H1 (cell line): ENCODE results near the gene SCAMP3. TPM values are rescaled to one million over a fixed set of nuclear protein-coding genes. Genes with fewer than 3 reads are reported as not detected.
A peak's percentile ranks its signal among the peaks of the same experiment; 100 is the strongest.

Experiments
- CTCF ChIA-PET: fragments of 300-600 bp; sonication (Branson Sonifier 250); formaldehyde crosslinking; loops from one replicate; lab custom pipeline; 2021; ENCODE audit not compliant: partially characterized antibody; lab: Charles Lee
- POLR2A ChIA-PET: fragments of 300-600 bp; sonication (Branson Sonifier 250); formaldehyde crosslinking; loops from one replicate; lab custom pipeline; 2021; ENCODE audit warnings: inconsistent platforms; ENCODE audit not compliant: partially characterized antibody; lab: Charles Lee
- DNase-seq, 2 experiments: peaks; one replicate each; pipeline versions ENCODE4 v3.0.0 to v3.0.0-alpha.2; 2010 to 2022; ENCODE audit warnings: low spot score in 2 of 2, low read depth in 1 of 2, mixed read lengths in 1 of 2
- FAIRE-seq: peaks from 2 replicates; lab custom pipeline; 2011; peaks lifted over from hg19 to GRCh38; lab: Jason Lieb, UNC
- H2AFZ ChIP-seq: 2 replicates; pipeline ENCODE4 v1.8.1; 2012; ENCODE audit warnings: low read length, inconsistent platforms
- H2AK5ac ChIP-seq: 2 replicates; pipeline ENCODE4 v1.6.1; 2013; ENCODE audit warnings: low read depth, low read length
- H2BK120ac ChIP-seq: replicated peaks from 2 replicates; pipeline ENCODE3; 2013; ENCODE audit warnings: low read depth, low read length, inconsistent platforms
- H2BK12ac ChIP-seq: 2 replicates; pipeline ENCODE4 v1.6.1; 2013; ENCODE audit warnings: low read depth, low read length
- H2BK15ac ChIP-seq: 2 replicates; pipeline ENCODE4 v1.6.1; 2013; ENCODE audit warnings: low read length
- H2BK20ac ChIP-seq: 2 replicates; pipeline ENCODE4 v1.6.1; 2013; ENCODE audit warnings: low read length
- H2BK5ac ChIP-seq: 2 replicates; pipeline ENCODE4 v1.6.1; 2013; ENCODE audit warnings: low read depth, low read length
- H3K14ac ChIP-seq: 2 replicates; pipeline ENCODE4 v1.6.1; 2013; ENCODE audit warnings: inconsistent platforms; ENCODE audit not compliant: insufficient read length
- H3K18ac ChIP-seq: 2 replicates; pipeline ENCODE4 v1.6.1; 2013; ENCODE audit warnings: low read length; ENCODE audit errors: extremely low read depth
- H3K23ac ChIP-seq: 2 replicates; pipeline ENCODE4 v1.6.1; 2013; ENCODE audit warnings: inconsistent platforms; ENCODE audit not compliant: insufficient read length
- H3K23me2 ChIP-seq: 2 replicates; pipeline ENCODE4 v1.6.1; 2013; ENCODE audit warnings: low read depth, low read length
- H3K27ac ChIP-seq: 2 replicates; pipeline ENCODE4 v1.6.1; 2011; ENCODE audit warnings: low read depth, low read length, inconsistent platforms
- H3K27me3 ChIP-seq, 4 experiments: replicated peaks in 1 of 4; 1 replicate in 1 of 4; 2 replicates in 3 of 4; pipeline versions ENCODE4 v1.6.1 to v1.8.1; 2011 to 2013; ENCODE audit warnings: low read length in 3 of 4, mild to moderate bottlenecking in 3 of 4, inconsistent platforms in 2 of 4, mixed read lengths in 2 of 4, moderate library complexity in 1 of 4; ENCODE audit not compliant: control insufficient read depth in 3 of 4, insufficient read depth in 3 of 4; ENCODE audit errors: extremely low read depth in 1 of 4
- H3K36me3 ChIP-seq, 4 experiments: 2 replicates each; pipeline versions ENCODE4 v1.6.1 to v1.8.1; 2011 to 2013; ENCODE audit warnings: mild to moderate bottlenecking in 4 of 4, low read length in 3 of 4, moderate library complexity in 2 of 4, control low read depth in 1 of 4, inconsistent platforms in 1 of 4; ENCODE audit not compliant: insufficient read depth in 4 of 4, control insufficient read depth in 2 of 4
- H3K4ac ChIP-seq: replicated peaks from 2 replicates; pipeline ENCODE3; 2013; ENCODE audit warnings: low read length, low read depth, mixed read lengths, inconsistent platforms; ENCODE audit not compliant: insufficient read length
- H3K4me1 ChIP-seq, 4 experiments: replicated peaks in 1 of 4; 1 replicate in 1 of 4; 2 replicates in 3 of 4; pipeline versions ENCODE4 v1.6.1 to v1.8.1; 2011 to 2013; ENCODE audit warnings: low read length in 3 of 4, inconsistent platforms in 2 of 4, mixed read lengths in 1 of 4; ENCODE audit not compliant: insufficient read depth in 4 of 4, control insufficient read depth in 3 of 4
- H3K4me2 ChIP-seq, 2 experiments: 2 replicates each; pipeline versions ENCODE4 v1.6.1 to v1.8.1; 2011 to 2013; ENCODE audit warnings: low read depth in 2 of 2, low read length in 2 of 2, control low read depth in 1 of 2, inconsistent platforms in 1 of 2, mild to moderate bottlenecking in 1 of 2; ENCODE audit not compliant: insufficient read depth in 1 of 2
- H3K4me3 ChIP-seq, 4 experiments: fragments of 200-600, 300-600 bp in 1 of 4; sonication (generic), shearing (Covaris generic), sonication (Bioruptor Twin) in 1 of 4; 2 replicates each; pipeline versions ENCODE4 v1.5.1 to v1.8.1; 2011 to 2016; ENCODE audit warnings: low read length in 4 of 4, low read depth in 3 of 4, control low read depth in 2 of 4, inconsistent platforms in 2 of 4, mild to moderate bottlenecking in 2 of 4, mixed read lengths in 1 of 4, moderate library complexity in 1 of 4; ENCODE audit not compliant: insufficient read depth in 2 of 4; ENCODE audit errors: extremely low read depth in 1 of 4
- H3K56ac ChIP-seq: replicated peaks from 2 replicates; pipeline ENCODE3; 2013; ENCODE audit warnings: low read depth, mild to moderate bottlenecking, mixed read lengths, low read length, inconsistent platforms; ENCODE audit not compliant: insufficient read length
- H3K79me1 ChIP-seq: 2 replicates; pipeline ENCODE4 v1.6.1; 2013; ENCODE audit warnings: low read depth, low read length, control low read depth
- H3K79me2 ChIP-seq, 2 experiments: 2 replicates each; pipeline versions ENCODE4 v1.6.1 to v1.8.1; 2012 to 2013; ENCODE audit warnings: low read length in 2 of 2, mild to moderate bottlenecking in 2 of 2, inconsistent platforms in 1 of 2; ENCODE audit not compliant: insufficient read depth in 2 of 2, control insufficient read depth in 1 of 2
- H3K9ac ChIP-seq, 4 experiments: replicated peaks in 1 of 4; 1 replicate in 1 of 4; 2 replicates in 3 of 4; pipeline versions ENCODE4 v1.6.1 to v1.8.1; 2011 to 2013; ENCODE audit warnings: low read depth in 3 of 4, low read length in 3 of 4, control low read depth in 2 of 4, mild to moderate bottlenecking in 2 of 4, moderate library complexity in 2 of 4, inconsistent platforms in 1 of 4; ENCODE audit errors: extremely low read depth in 1 of 4
- H3K9me3 ChIP-seq, 2 experiments: 2 replicates each; pipeline versions ENCODE4 v1.6.1 to v1.8.1; 2012 to 2013; ENCODE audit warnings: mild to moderate bottlenecking in 2 of 2, moderate library complexity in 2 of 2, control low read depth in 1 of 2, inconsistent platforms in 1 of 2, low read depth in 1 of 2, low read length in 1 of 2, mixed read lengths in 1 of 2; ENCODE audit not compliant: insufficient read depth in 2 of 2
- H4K20me1 ChIP-seq, 2 experiments: replicated peaks in 1 of 2; 2 replicates each; pipeline versions ENCODE3 to v1.8.1; 2011 to 2013; ENCODE audit warnings: inconsistent platforms in 2 of 2, low read length in 2 of 2, mild to moderate bottlenecking in 1 of 2; ENCODE audit not compliant: insufficient read depth in 2 of 2, control insufficient read depth in 1 of 2
- H4K5ac ChIP-seq: 2 replicates; pipeline ENCODE4 v1.6.1; 2013; ENCODE audit warnings: low read length, low read depth, mixed read lengths, inconsistent platforms; ENCODE audit not compliant: insufficient read length
- H4K8ac ChIP-seq: 2 replicates; pipeline ENCODE4 v1.8.0; 2013; ENCODE audit warnings: mild to moderate bottlenecking, moderate library complexity, low read length, inconsistent platforms; ENCODE audit not compliant: insufficient read depth; ENCODE audit errors: extremely low read depth
- H4K91ac ChIP-seq: replicated peaks from 2 replicates; pipeline ENCODE3; 2013; ENCODE audit warnings: low read length, mixed read lengths, inconsistent platforms; ENCODE audit not compliant: insufficient read length
- BRCA1 ChIP-seq: IDR thresholded peaks from 2 replicates; pipeline ENCODE4 v1.6.1; 2012; ENCODE audit warnings: low read depth, low read length, improper control_type of control experiment
- PHF8 ChIP-seq: fragments of 200-600 bp; sonication (generic); conservative IDR thresholded peaks from 2 replicates; pipeline ENCODE4 v1.7.1; 2012; ENCODE audit warnings: low read depth, mild to moderate bottlenecking, inconsistent platforms, low read length, moderate library complexity
- POLR2A ChIP-seq, 2 experiments: IDR thresholded peaks; 1 replicate in 1 of 2; 2 replicates in 1 of 2; pipeline ENCODE4 v1.6.1; 2011; ENCODE audit warnings: low read depth in 2 of 2, low read length in 2 of 2, mild to moderate bottlenecking in 2 of 2; ENCODE audit errors: control extremely low read depth in 1 of 2
- POU5F1 ChIP-seq: IDR thresholded peaks from 2 replicates; pipeline ENCODE4 v1.6.1; 2011; ENCODE audit warnings: low read depth, mild to moderate bottlenecking, low read length, moderate library complexity
- RNF2 ChIP-seq: fragments of 200-900, 300-1000 bp; sonication (generic); IDR thresholded peaks from 2 replicates; pipeline ENCODE4 v1.7.1; 2016; ENCODE audit warnings: borderline replicate concordance, low read depth, mild to moderate bottlenecking, antibody characterized with exemption, low read length; ENCODE audit not compliant: poor library complexity, severe bottlenecking; ENCODE audit errors: missing control alignments
- SP2 ChIP-seq: IDR thresholded peaks from 2 replicates; pipeline ENCODE4 v1.6.1; 2012; ENCODE audit warnings: mild to moderate bottlenecking, low read length, inconsistent platforms
- SRF ChIP-seq: IDR thresholded peaks from 2 replicates; pipeline ENCODE4 v1.6.1; 2011; ENCODE audit warnings: mild to moderate bottlenecking, low read depth, low read length, moderate library complexity
- TAF1 ChIP-seq: IDR thresholded peaks from 2 replicates; pipeline ENCODE4 v1.6.1; 2011; ENCODE audit warnings: mild to moderate bottlenecking, low read depth, low read length
- WGBS, 2 experiments: shearing (Covaris generic) in 1 of 2; methylation state at CpG; one replicate each; pipeline versions ENCODE4 v1.1.6 to v1.1.7; 2013 to 2015; ENCODE audit warnings: low lambda C conversion rate in 2 of 2, mixed read lengths in 2 of 2, inconsistent platforms in 1 of 2, low coverage in 1 of 2, missing lambda C conversion rate in 1 of 2; ENCODE audit not compliant: insufficient replicate concordance in 2 of 2, insufficient coverage in 1 of 2, insufficient read length in 1 of 2; ENCODE audit errors: extremely low coverage in 1 of 2, missing lambda C conversion rate in 1 of 2; 5-methylcytosine and 5-hydroxymethylcytosine counted together
- polyA plus RNA-seq, 7 experiments: library from polyadenylated mRNA; depleted of rRNA in 3 of 7; stranded (reverse) in 5 of 7; unstranded in 2 of 7; fragments of >200 nt in 5 of 7; fragments of 200-250 nt in 2 of 7; gene quantifications; 1 replicate in 5 of 7; 2 replicates in 1 of 7; 4 replicates in 1 of 7; pipeline versions ENCODE4 v1.2.1 to v1.2.3, GENCODE V29; 2011 to 2013; ENCODE audit warnings: missing spikeins in 2 of 7, mixed read lengths in 2 of 7
- total RNA-seq: library from RNA; stranded (reverse); fragmentation: NEBNext Ultra II Directional; extraction: Animal tissue kit (Norgen Biotek cat#: 25700); gene quantifications from 2 replicates; pipeline ENCODE4 v1.2.1, GENCODE V29; 2021

The SCAMP3 gene
- total and polyA plus RNA-seq, 2 of the 8 experiments (the other 6 are each of a cell fraction or from before 2014, with no cell fraction given) = 48.9 to 143 TPM

GRCh38 chr1:155244368-155245162, 17.6 kb downstream of the SCAMP3 start:
- Histone ChIP-seq H4K20me1 (peaks cover 0 to 2% of the 10 kb centered on the region in 2 experiments), H2BK12ac (no peak overlapping the region; the same call in 1 of the 2 replicates), H3K14ac (no peak overlapping the region), H3K4me3 (peak overlapping the region; percentile 50 to 58 (median 56)), H2BK20ac (peak overlapping the region; percentile 61; the same call in 1 of the 2 replicates), H3K27ac (peak overlapping the region; percentile 79), H3K23ac (no peak overlapping the region), H2AK5ac (no peak overlapping the region), H3K56ac (no peak overlapping the region), H3K9me3 (no peaks in the 10 kb centered on the region), H3K4me2 (peak overlapping the region; percentile 59 to 73), H4K5ac (peak overlapping the region; percentile 38), H4K91ac (peak overlapping the region; percentile 88), H3K18ac (peak overlapping the region; percentile 100), H4K8ac (peak overlapping the region; percentile 79; the same call in 1 of the 2 replicates), H3K27me3 (peaks cover 0 to 14% (median 4%) of the 10 kb centered on the region in 4 experiments; a peak in 2 of 7 replicates), H3K4me1 (peaks cover 0 to 4% (median 1%) of the 10 kb centered on the region in 4 experiments; a peak in 2 of 7 replicates), H3K79me2 (no peaks in the 10 kb centered on the region), H3K79me1 (no peaks in the 10 kb centered on the region), H2BK5ac (peak overlapping the region; percentile 88), H3K9ac (peak overlapping the region; percentile 73 to 80 (median 76)), H2BK120ac (no peak overlapping the region), H3K4ac (no peak overlapping the region), H2AFZ (no peak overlapping the region), H2BK15ac (0 out of 2 replicates have a peak overlapping the region, but pooled peaks have one; percentile 9), H3K36me3 (peaks cover 0 to 9% (median 2%) of the 10 kb centered on the region in 4 experiments; a peak in 2 of 8 replicates), H3K23me2 (peaks cover 5% of the 10 kb centered on the region; the same call in 1 of the 2 replicates)
- peak; percentile 96 to 97 for DNase-seq
- POLR2A ChIA-PET = interaction anchor here (0.8 to 4.1 kb wide), 18 partner anchors 12 to 585 kb away, joined by 3 to 20 read pairs (median 4); partner anchors contain the start of genes CLK2, KRTCAP2, MTX1 and SCAMP3
- WGBS, 2 experiments = 1% methylated on average over 43 of the region's 53 CpGs; no CpG with 5 or more reads in 1 of the 2 experiments
- FAIRE-seq = no peak
- CTCF ChIA-PET = interaction anchor here (0.9 to 15.2 kb wide), 6 partner anchors 26 to 78 kb away, joined by 3 to 227 read pairs (median 4); partner anchors contain the start of genes MTX1, RUSC1 and THBS3
- TF ChIP-seq POLR2A (IDR thresholded peaks at IDR 0.05; ENCODE audit: control extremely low read depth in 1 of 2, low read depth in 2 of 2, low read length in 2 of 2) (peak; percentile 79 to 96), TAF1 (peak; percentile 80), POU5F1 (0 out of 2 replicates have a peak, but pooled peaks have one; percentile 54), PHF8 (peak; percentile 60), BRCA1 (peak; percentile 48; the same call in 1 of the 2 replicates), SP2 (0 out of 2 replicates have a peak, but pooled peaks have one; percentile 12), RNF2 (no peak), SRF (0 out of 2 replicates have a peak, but pooled peaks have one; percentile 37)
